Measurements from ENCODE around the gene FN1. TPM values are rescaled to one million over a fixed set of nuclear protein-coding genes. Genes with fewer than 3 reads are reported as not detected.

FN1 gene
- total and polyA plus RNA-seq, 2 donors (not counting 1 experiment from before 2014, with no cell fraction given): 3,629 to 5,906 TPM

- H4K20me1 ChIP-seq (ENCODE audit: control insufficient read depth, extremely low read depth, insufficient read depth, low read length): no peaks in the 10 kb centered on the region
- no peak overlapping the region for H2AFZ ChIP-seq (ENCODE audit: low read length)
- DNase-seq (ENCODE audit: low read depth in 2 of 2): peak in 1 of 2 donors; percentile 68
- H3K9me3 ChIP-seq (ENCODE audit: control insufficient read depth, insufficient read depth, low read depth, low read length): no peaks in the 10 kb centered on the region
- H3K36me3 ChIP-seq (ENCODE audit: control insufficient read depth, insufficient read depth, low read length): peaks cover 35% of the 10 kb centered on the region
- H3K79me2 ChIP-seq (ENCODE audit: control insufficient read depth, insufficient read depth, low read length): peaks cover 5% of the 10 kb centered on the region
- H3K9ac ChIP-seq (ENCODE audit: insufficient read depth, low read length): no peak overlapping the region
- no peak overlapping the region for H3K4me2 ChIP-seq (ENCODE audit: extremely low read depth, insufficient read depth, low read length)
- no peaks in the 10 kb centered on the region for H3K4me1 ChIP-seq (ENCODE audit: control insufficient read depth, extremely low read depth, insufficient read depth, low read length)
- no peak overlapping the region for H3K27ac ChIP-seq (ENCODE audit: insufficient read depth, low read length)
- H3K4me3 ChIP-seq (replicated peaks in 1 of 4; ENCODE audit: control extremely low read depth in 1 of 4, insufficient read depth in 1 of 4, low read depth in 3 of 4, low read length in 4 of 4): no peak overlapping the region
- H3K27me3 ChIP-seq (ENCODE audit: control insufficient read depth, insufficient read depth, low read length): no peaks in the 10 kb centered on the region
- TF ChIP-seq CTCF (conservative IDR thresholded peaks at IDR 0.05 in 1 of 2, IDR thresholded peaks at IDR 0.05 in 1 of 2; ENCODE audit: low read depth in 1 of 2, low read length in 2 of 2) (no peak), EZH2 (IDR thresholded peaks at IDR 0.05; ENCODE audit: low read length, missing control alignments) (no peak)
Observed at GRCh38 chr2:215377283-215377682, 58.6 kb downstream of the FN1 start.

GRCh38 chr2:215376103-215376780 lies 59.6 kb downstream of the FN1 start:
- Histone ChIP-seq H3K9ac (ENCODE audit: insufficient read depth, low read length) (no peak overlapping the region), H3K4me3 (replicated peaks in 1 of 4; ENCODE audit: control extremely low read depth in 1 of 4, insufficient read depth in 1 of 4, low read depth in 3 of 4, low read length in 4 of 4) (no peak overlapping the region), H3K4me2 (ENCODE audit: extremely low read depth, insufficient read depth, low read length) (no peak overlapping the region), H3K4me1 (ENCODE audit: control insufficient read depth, extremely low read depth, insufficient read depth, low read length) (no peaks in the 10 kb centered on the region), H3K9me3 (ENCODE audit: control insufficient read depth, insufficient read depth, low read depth, low read length) (no peaks in the 10 kb centered on the region), H4K20me1 (ENCODE audit: control insufficient read depth, extremely low read depth, insufficient read depth, low read length) (no peaks in the 10 kb centered on the region), H3K36me3 (ENCODE audit: control insufficient read depth, insufficient read depth, low read length) (peaks cover 36% of the 10 kb centered on the region), H2AFZ (ENCODE audit: low read length) (no peak overlapping the region), H3K27me3 (ENCODE audit: control insufficient read depth, insufficient read depth, low read length) (no peaks in the 10 kb centered on the region), H3K27ac (ENCODE audit: insufficient read depth, low read length) (peak overlapping the region; percentile 7), H3K79me2 (ENCODE audit: control insufficient read depth, insufficient read depth, low read length) (peaks cover 9% of the 10 kb centered on the region)
- TF ChIP-seq EZH2 (IDR thresholded peaks at IDR 0.05; ENCODE audit: low read length, missing control alignments) (no peak), CTCF (conservative IDR thresholded peaks at IDR 0.05 in 1 of 2, IDR thresholded peaks at IDR 0.05 in 1 of 2; ENCODE audit: low read depth in 1 of 2, low read length in 2 of 2) (no peak)
- no peak for DNase-seq (ENCODE audit: low read depth in 2 of 2)

GRCh38 chr2:215375467-215375830 lies 60.4 kb downstream of the FN1 start:
- H3K79me2 ChIP-seq (ENCODE audit: control insufficient read depth, insufficient read depth, low read length): peaks cover 11% of the 10 kb centered on the region
- H3K27me3 ChIP-seq (ENCODE audit: control insufficient read depth, insufficient read depth, low read length): no peaks in the 10 kb centered on the region
- no peak overlapping the region for H2AFZ ChIP-seq (ENCODE audit: low read length)
- DNase-seq (ENCODE audit: low read depth in 2 of 2): no peak
- no peak overlapping the region for H3K9ac ChIP-seq (ENCODE audit: insufficient read depth, low read length)
- no peak overlapping the region for H3K27ac ChIP-seq (ENCODE audit: insufficient read depth, low read length)
- H3K9me3 ChIP-seq (ENCODE audit: control insufficient read depth, insufficient read depth, low read depth, low read length): no peaks in the 10 kb centered on the region
- peaks cover 35% of the 10 kb centered on the region for H3K36me3 ChIP-seq (ENCODE audit: control insufficient read depth, insufficient read depth, low read length)
- no peak overlapping the region for H3K4me2 ChIP-seq (ENCODE audit: extremely low read depth, insufficient read depth, low read length)
- no peaks in the 10 kb centered on the region for H4K20me1 ChIP-seq (ENCODE audit: control insufficient read depth, extremely low read depth, insufficient read depth, low read length)
- H3K4me1 ChIP-seq (ENCODE audit: control insufficient read depth, extremely low read depth, insufficient read depth, low read length): no peaks in the 10 kb centered on the region
- H3K4me3 ChIP-seq (replicated peaks in 1 of 4; ENCODE audit: control extremely low read depth in 1 of 4, insufficient read depth in 1 of 4, low read depth in 3 of 4, low read length in 4 of 4): no peak overlapping the region
- no peak for TF ChIP-seq CTCF (conservative IDR thresholded peaks at IDR 0.05 in 1 of 2, IDR thresholded peaks at IDR 0.05 in 1 of 2; ENCODE audit: low read depth in 1 of 2, low read length in 2 of 2)
- no peak for TF ChIP-seq EZH2 (IDR thresholded peaks at IDR 0.05; ENCODE audit: low read length, missing control alignments)
